PFSK-1 (cell line): ENCODE measurements around the gene MGA.

ENCODE experiments used
- FOXP2 ChIP-seq: optimal IDR thresholded peaks from 2 replicates; pipeline ENCODE3; 2011; ENCODE audit warnings: borderline replicate concordance, control low read depth, inconsistent platforms; ENCODE audit not compliant: insufficient read depth; ENCODE audit errors: extremely low read length, extremely low read depth
- POLR2AphosphoS5 ChIP-seq: IDR thresholded peaks from 2 replicates; pipeline ENCODE4 v1.6.1; 2012; ENCODE audit warnings: low read depth, mild to moderate bottlenecking, control low read depth, low read length, moderate library complexity
- SIN3A ChIP-seq: IDR thresholded peaks from 2 replicates; pipeline ENCODE4 v1.6.1; 2012; ENCODE audit warnings: mild to moderate bottlenecking, low read length, moderate library complexity, borderline replicate concordance; ENCODE audit not compliant: insufficient read depth

DNA sequence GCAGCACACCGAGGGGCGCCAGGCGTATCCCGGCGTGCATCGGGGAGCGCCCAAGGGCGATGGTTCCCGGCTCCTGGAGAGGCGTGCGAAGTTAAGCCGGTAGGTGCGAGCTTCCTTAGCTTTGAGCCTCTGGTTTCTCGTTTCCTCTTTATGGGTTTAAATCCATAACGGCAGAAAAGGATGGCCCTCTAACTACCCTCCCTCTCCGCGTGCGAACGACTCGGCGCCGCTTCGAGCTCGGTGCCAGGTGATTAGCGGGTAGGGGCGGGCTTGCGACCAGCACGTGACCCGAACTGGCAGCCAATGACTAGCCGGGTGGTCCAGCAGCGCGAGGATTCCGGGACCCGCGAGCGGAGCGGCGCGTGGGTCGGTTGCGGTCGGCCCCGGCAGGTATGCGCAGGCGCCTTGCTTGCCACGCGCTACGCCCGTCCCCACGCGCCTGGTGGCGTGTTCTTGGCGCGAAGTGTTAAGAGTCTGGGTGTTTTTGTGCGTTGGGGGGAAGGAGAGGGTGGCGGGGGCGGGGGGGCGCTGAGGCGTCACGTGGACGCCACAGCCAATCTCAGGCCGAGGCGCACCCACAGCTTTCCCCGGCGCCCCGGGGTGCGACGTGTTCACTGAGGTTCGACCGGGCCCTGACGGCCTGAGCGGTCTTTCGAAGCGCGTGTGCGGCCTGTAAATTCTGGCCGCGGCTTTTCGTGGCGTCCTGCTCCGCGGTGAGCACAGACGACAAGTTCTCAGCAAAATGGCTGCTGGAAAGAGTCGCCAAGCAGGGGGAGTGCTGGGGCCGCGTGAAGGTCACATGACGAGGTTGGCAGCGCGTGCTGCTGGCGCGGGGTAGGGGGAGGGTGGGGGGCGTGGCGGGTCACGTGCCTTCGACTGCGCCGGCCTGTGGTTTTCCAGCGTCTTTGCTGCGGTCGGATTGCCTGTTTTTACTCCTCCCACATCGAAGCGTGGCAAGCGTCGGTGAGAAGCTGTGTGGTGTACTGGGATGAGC is 38.7 kb upstream of the MGA start:
- no peak for TF ChIP-seq SIN3A
- peak; percentile 49 for TF ChIP-seq POLR2AphosphoS5
- peak; percentile 69 for TF ChIP-seq FOXP2
